Tongue (tissue), 2 donors: ENCODE measurements around the gene ARID1B. TPM values are rescaled to one million over a fixed set of nuclear protein-coding genes. Genes with fewer than 3 reads are reported as not detected.

Source experiments
- DNase-seq: peaks from one replicate; pipeline ENCODE4 v3.0.0-alpha.2; 2015
- total RNA-seq: library from RNA; depleted of rRNA; stranded (reverse); fragments of >200 nt; gene quantifications from one replicate; pipeline ENCODE4 v1.2.3, GENCODE V29; 2014

Gene ARID1B
- total RNA-seq, 1 donor from 2014 or later = 143 TPM

- DNase-seq = no peak
These were observed 329.3 kb downstream of the ARID1B start for GRCh38 chr6:157106487-157106886.

DNA sequence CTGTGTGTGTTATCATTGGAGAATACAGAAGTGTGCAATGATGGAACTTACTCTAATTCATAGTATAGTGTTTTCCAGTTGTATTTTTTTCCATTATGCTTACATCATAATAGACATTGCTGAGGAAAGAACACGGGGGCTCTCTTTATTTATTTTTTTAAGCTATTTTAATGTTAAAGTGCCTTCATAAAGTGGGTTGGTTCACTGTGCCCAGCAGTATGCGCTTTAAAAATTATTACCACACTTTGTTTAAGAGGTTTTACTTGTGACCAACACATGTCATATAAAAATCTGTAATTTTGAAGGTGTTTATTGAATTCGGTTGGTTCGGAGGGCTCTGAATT, 330.4 kb downstream of the ARID1B start:
- DNase-seq = no peak

DNA sequence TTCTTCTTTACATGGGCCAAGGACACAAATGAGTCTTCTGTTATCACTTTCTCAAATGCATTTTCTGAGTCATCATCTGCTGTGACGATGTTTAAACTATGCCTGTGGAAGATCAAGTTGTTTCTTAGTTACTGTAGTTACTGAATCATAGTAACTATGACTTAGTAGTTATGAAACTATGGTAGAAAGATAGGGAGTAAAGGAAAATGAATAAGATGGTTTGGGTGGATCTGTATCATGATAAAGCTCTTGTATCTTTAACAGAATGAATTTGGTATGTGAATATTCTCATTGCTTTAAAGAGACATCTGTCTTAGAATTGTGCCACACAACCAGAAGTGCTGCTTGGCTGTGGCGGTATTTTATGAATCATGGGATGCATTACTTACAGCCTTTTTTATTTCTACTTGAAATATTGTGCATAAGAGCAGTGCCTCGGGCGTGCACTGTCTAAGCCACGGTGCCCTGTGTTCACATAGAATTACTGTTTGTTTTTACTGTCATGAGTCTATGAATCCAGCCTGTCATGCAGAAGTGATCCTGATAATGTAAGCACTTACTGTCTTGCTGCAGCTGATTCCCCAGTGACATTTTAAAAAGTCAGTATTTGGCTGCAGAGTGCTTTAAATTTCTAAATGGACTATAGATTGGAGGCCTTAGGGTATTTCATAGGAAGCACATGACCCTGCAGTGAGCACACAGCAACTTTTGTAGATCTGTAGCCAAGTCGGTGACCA, 330.9 kb downstream of the ARID1B start:
- DNase-seq = peak; percentile 55

GRCh38 chr6:157108923-157109322, 331.7 kb downstream of the ARID1B start:
- no peak for DNase-seq

DNA sequence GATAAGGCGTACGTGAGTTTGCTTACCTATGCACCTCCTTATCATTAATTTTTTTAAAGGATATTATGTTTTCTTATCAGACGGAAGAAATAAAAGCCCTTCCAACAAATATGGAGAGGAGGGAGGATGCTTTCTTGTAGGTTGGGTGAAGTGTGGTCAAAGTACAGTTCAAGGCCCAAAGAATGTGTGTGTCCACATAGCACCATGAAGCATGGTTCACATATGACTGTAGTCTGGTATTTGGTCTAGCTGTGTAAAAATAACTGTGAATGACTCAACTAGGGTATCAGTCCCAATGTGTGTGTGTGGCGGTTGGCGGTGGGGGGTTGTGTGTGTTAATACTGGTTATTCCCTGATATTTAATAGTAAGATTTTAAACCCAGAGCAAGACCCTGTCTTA, 333.4 kb downstream of the ARID1B start:
- no peak for DNase-seq

DNA sequence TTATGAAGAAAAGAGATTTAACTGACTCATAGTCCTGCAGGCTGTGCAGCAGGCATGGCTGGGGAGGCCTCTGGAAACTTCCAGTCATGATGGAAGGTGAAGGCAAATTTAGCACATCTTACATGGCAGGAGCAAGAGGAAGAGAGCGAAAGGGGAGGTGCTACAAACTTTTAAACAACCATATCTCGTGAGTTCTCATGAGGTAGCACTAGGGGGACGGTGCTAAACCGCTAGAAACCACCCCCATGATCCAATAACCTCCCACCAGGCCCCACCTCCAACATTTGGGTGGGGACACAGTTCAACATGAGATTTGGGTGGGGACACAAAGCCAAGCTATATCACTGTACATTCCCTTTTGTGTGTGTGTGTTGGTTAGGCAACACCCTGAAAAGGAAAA, 336.2 kb downstream of the ARID1B start:
- no peak for DNase-seq

GRCh38 chr6:157116426-157116825, 339.2 kb downstream of the ARID1B start:
- DNase-seq = no peak

- peak; percentile 49 for DNase-seq
These were observed 340.4 kb downstream of the ARID1B start for GRCh38 chr6:157117431-157118095.

- DNase-seq = no peak
These were observed 342.4 kb downstream of the ARID1B start for GRCh38 chr6:157119502-157120027.

GRCh38 chr6:157120534-157121232, 343.5 kb downstream of the ARID1B start:
- no peak for DNase-seq

DNA sequence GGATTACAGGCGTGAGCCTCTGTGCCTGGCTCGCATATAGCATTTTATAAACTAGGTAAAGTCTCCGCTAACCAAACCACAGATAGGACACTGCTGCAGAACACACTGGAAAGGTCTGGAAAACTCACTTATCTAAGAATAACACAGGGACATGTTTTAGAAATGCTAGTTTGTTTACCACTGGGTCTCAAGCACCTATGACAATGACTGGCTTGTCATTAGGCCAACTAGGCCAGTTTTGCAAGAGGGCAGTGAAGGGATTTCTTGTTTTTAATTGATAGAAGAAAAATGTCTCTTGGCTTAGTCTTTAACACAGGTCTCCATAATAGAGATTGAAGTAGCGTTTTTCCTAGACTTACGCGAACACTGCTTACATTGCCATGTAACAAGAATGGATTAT, 344.7 kb downstream of the ARID1B start:
- DNase-seq = no peak

DNA sequence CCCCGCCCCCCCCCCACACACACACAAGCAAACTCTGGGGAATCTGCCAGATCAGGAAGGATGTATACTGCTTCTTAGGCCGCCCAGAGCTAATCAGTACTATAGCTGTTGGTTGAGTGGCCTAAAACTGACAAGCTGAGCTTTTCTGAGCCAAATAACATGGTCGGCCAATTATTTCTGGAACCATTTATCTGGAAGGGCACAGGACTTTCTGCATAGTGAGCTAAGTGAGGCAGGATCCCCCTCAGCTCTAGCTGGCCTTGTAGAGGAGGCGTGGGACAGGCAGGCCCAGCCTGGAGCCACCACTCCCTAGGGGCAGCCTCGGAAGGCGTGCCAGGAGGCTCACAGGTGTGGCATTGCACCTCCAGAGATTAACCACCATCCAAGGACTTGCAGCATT, 346.1 kb downstream of the ARID1B start:
- DNase-seq = no peak

DNA sequence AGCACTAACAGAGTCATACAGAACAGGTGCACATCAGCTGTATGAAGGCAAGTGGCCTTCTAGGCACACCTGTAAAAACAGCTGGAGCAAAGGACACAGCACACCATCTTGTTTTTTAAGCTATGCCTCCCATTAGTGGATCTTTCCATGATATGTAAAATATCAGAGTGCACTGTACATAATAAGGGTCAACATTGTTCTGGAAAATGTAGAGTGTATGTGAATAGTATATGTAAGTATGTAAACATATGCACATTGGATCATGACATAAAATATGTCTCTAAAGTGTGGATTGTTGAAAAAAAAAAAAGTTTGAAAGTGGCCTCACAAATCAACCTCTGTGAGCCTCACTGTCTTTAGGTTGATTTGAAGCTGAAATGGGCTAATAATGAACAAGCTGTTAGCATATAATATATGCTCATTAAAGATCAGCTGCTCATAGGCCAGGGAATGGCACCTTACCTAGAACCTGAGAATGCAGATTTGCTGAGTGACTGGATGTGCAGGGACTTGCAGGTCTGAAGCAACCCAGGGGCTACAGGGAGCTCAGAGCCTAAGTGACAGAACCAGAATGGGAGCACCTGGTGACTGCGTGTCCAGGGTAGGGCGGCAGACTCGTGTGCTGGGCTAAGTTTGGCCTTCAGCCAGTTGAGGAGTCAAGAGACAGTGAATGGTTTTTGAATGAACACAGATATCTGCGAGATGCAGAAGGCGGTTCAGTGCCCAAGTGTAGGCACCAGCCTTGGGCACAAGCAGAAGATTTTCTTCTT, 347.5 kb downstream of the ARID1B start:
- DNase-seq = no peak

- no peak for DNase-seq
These were observed 348.4 kb downstream of the ARID1B start for GRCh38 chr6:157125531-157125930.

DNA sequence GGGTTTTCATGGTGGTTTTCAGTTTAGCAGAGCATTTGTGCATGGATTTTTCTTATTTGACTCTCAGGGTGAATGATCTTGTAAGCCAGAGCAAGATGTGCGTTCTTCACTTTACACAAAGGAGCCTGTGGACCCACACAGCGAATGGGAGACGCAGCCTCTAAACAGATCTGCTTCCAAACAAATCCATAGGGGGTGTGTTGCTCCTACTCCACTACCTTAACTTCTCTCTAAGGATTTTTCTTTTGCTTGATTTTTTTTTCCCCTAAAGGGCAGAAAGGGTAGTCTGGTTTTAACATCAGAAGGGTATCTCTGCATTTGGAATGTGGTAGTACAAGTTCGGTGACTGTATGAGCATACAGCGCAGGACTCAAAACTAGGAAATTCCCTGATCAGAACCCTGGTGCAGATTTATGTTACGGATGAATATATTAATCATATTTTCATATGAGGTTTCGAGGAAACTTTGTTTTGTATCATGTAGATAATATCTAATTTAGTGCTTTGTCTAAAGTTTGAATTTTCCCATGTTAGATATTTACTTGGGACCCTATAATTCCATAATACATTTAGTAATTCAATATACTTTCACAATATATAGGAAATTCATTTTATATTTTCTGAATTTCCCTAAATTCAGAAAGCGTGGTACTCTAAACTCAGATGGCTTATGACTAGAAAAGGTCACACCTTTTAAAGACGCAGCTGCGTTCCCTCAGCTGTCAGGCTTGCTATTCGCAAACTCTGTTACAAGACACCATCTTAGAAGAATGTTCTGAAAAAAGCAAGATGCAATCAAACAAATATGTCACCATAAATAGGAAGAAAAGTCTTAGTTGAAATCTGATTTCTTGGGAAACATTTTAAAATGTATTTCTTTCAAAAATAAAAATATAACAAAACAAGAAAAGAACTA, 349.3 kb downstream of the ARID1B start:
- DNase-seq = no peak

DNA sequence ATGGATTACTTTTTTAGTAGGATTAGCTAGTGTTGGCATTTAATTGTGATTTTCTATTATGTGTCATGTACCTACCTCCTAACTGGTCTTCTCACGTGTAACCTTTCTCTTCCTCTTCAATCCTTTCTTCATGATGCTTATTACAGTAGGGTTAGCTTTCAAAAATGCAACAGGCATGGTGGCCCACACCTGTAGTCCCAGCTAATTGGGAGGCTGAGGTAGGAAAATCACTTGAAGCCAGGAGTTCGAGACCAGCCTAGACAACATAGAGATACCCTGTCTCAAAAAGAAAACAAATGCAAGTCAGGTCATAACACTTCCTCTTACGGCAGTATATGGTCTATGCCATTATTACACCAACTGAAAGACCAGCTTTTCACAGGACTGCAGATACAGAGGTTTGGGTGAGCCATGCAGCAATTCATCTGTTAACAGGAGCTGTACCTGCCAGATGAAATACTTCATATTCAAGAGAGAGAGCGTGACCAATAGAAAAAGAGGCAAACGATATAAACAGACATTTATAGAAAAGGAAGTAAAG, 351.1 kb downstream of the ARID1B start:
- DNase-seq = no peak

DNA sequence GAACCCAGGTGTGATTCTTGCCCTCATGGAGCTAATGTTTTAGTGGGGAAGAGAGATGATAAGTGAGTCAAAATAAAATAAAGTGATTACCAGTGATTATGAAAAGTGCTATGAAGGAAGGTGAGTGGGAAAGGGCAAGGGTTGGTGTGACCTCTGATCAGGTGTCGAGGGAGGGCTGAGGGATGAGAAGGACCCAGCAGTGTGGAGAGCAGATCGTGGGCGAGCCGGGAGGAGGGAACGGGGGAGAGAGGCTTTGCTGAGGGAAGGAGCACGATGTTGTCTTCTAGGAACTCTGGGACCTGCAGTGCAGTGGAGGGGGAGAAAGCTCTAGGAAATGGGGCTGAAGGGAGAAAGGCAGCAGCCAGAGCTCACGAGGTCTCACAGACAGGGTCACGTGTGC, 354.1 kb downstream of the ARID1B start:
- DNase-seq = no peak

GRCh38 chr6:157133856-157134255, 356.7 kb downstream of the ARID1B start:
- DNase-seq = no peak

- no peak for DNase-seq
These were observed 357.3 kb downstream of the ARID1B start for GRCh38 chr6:157134402-157135047.

GRCh38 chr6:157135691-157136090, 358.5 kb downstream of the ARID1B start:
- no peak for DNase-seq

- no peak for DNase-seq
These were observed 360.3 kb downstream of the ARID1B start for GRCh38 chr6:157137501-157137900.
